ENCODE measurements around the gene ZNF423.
"Not testable (repeated sequence)": the region's sequence is repeated elsewhere in the genome, so short reads cannot be mapped to it uniquely, and the experiment has no call there.

ZNF423 gene

DNA sequence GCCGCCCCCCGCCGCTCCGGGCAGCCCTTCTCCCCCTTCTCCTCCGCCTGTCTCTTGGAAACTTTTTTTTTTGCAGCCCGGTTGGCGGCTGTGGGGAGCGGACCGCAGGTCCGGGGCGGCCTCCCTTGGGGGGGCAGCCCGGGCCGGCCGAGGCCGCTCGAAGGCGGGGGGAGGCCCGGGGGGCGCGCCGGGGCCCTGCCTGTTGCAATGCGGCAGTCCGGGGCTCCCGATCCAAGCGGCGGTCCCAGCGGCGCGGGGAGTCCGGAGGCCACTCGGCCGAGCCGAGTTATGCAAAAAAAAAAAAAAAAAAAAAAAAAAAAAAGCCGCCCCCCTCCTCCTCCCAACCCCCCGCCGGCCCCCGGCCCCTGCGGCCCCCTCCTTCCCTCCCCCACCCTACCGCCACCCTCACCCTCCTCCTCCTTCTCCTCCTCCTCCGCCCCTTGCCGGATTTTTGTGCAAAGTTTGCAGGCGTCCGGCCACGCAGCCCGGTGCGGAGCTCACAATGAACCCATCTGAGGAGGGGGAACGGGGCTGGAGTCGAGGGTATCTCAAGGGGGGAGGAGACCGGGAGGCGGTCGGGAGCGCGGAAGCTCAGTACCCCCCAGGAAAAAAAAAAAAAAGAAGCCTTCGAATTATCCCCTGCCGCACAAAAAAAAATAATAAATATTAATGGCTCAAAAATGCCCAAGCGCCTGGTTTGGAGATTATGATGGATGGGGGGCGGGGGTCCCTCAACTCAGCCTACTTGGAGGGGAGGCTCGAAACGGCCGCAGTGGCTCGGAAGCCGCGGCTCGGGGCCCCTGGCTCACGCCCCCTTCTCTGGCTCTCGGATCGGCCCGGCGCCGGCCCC, at the start of gene ZNF423:
Gene ZNF423 (minus strand): TSS at position 291 of the 850 bp plus-strand sequence. CDS start 338 bp downstream, outside the sequence.
- no peak for DNase-seq

DNA sequence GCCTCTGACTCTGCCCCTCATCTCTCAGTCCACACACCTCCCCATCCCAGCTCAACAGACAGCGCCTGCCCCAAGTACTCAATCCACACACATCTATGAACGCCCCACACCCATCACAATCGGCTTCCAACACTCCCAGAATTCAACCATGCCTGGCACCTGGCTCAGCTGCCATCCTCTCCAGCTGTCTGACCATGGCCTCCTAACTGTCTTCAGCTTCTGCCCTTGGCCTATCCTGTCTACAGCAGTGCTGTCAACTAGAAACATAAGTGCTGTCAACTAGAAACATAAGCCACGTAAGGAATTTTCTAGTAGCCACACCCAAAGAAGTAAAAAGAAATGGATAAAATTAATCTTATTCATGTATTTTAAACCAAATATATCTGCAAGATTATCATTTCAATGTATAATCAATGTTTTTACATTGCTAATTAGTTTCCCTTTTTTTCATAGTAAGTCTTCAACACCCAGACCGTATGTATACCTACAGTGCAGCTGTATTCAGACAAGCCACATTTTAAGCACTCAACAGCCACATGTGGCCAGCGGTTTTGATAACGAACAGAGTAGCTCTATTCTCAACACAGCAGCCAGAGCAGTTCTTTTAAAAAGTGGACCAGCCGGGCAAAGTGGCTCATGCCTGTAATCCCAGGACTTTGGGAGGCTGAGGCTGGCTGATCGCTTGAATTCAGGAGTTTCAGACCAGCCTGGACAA, 48.6 kb upstream of the ZNF423 start:
- DNase-seq: no peak

DNA sequence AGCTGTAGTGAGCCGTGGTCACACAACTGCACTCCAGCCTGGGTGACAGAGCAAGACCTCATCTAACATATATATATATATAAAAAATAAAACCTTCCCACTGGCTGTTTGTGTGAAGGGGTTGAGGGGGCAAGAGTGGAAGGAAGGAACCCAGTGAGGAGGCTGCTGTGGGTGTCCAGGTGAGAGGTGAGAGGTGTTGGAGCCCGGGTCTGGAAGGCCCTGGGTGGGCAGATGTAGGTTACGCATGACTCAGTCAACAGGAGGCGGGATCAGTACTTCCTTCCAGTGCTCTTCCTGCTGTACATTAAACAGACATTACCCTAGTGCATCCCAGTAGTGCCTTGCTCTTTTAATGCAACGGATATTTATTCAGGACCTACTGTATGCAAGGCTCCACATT, 47.0 kb upstream of the ZNF423 start:
- DNase-seq: no peak

DNA sequence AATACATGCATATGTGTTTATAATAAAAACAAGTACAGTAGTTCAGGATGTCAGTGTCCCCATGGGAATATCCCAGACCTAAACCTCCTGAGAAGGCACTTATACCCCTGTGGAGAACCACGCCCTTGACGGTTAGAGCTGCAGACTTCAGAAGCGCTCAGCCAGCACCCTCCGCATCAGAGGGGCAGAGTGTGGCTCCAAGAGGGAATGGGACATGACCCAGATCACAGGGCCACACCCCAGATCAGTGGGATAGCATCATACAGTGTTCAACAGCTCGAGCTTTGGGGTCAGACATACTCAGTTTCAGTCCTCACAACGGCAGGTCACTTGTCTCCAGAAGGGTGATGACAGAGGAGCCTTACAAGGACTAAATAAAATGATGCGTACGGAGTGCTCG, 45.8 kb upstream of the ZNF423 start:
- DNase-seq: no peak

- DNase-seq: no peak
Observed at GRCh38 chr16:49900875-49901274, 45.0 kb upstream of the ZNF423 start.

DNA sequence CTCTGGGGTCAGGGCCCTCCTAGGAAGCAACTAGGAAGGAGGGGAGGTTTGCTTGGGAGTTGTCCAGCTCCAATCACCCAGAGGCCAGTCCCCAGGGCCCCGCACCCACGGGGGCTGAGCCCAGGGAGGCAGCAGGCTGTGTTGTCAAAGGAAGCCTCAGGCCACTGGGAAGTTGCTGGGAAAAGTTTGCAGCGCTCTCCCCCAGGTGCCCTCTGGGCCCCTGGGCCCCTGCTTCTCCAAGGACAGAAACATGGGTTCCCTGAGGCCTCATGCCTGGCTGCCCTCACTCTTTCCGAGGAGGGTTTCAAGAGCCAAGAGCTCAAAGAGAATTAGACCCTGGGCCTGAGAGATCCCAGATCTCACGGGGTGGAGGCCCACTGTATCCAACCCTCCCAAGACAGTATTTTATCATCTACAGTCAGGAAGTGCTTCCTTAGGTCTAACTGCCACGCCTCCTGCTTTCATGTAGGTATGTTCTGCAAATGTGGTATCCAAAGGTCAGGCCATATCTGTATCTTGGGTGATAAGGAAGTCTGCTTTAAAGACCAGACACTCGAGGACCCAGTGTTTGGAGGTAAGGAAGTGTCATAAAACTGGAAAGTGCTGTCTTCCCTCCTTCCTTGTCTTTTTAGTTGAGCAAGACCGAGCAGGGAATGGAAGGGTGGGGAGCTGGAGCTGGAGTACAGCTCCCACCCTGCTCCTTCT, 44.2 kb upstream of the ZNF423 start:
- DNase-seq: no peak

- DNase-seq: no peak
Observed at GRCh38 chr16:49896447-49896964, 40.6 kb upstream of the ZNF423 start.

DNA sequence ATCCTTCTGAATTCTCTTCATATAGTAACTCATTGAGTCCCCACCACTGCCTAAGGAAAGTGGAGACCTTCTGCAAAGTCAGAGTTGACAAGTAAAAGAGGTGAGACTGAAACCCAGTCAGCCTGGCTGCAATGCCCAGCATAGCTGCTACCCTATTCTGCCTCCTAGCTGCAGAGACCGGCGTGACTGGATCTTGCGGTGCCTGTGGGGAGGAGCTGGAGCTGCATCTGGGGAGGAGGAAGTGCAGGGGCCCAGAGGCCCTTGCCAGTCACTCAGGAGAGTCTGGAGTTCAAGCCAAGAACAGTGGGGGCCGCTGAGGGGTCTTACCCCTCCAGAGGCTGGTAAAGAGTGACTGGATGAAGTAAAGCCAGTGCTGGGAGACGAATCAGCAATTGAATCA, 35.0 kb upstream of the ZNF423 start:
- DNase-seq: no peak

DNA sequence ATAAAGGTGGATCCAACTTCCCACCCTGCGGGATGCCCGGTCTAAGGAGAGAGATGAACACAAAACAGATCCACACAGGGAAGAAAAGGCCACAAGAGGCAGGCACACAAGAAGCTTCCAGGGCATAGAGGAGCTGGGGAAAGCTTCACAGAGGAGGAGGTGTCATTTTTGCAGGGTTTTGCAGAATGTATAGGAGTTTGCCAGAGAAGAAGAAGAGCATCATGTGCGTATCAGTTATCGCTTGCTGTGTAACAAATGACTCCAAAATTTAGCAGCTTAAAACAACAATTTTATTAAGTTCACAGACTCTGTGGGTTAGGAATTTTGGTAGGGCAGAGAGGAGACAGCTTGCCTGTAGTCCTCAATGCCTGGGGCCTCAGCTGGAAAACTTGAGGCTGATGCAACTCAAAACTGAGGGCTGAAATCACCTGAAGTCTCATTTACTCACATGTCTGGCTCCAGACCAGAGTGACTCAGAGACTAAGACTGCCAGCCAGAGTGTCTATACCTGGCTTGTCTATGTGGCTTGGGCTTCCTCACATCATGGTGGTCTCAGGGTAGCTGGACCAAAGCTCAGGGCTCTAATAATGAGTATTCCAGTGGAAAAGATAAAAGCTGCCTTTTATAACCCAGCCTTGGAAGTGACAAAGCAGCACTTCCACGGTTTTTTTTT, 33.9 kb upstream of the ZNF423 start:
- no peak for DNase-seq

DNA sequence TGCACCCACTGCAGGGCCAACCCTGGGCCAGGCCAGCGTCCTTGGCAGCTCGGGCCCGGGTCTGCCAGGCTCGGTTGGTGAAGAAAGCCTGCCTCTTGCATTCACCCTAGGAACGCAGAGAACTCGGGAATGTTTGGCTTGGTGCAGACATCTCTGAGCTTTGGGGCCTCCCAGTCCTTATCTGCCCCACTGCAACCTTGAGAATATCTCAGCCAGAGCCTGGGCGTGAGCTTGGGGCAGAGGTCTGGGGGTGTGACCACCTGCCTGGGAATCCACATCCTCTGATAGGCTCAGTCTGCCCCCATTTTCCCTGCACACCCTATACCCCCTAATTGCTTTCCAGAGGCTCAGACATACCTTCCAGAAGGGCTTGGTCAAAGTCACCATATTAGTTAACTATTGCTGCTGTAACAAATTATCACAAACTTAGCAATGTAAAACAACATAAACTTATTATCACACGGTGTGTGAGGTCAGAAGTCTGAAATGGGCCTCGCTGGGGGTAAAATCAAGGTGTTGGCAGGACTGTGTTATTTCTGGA, 30.7 kb upstream of the ZNF423 start:
- DNase-seq: no peak

DNA sequence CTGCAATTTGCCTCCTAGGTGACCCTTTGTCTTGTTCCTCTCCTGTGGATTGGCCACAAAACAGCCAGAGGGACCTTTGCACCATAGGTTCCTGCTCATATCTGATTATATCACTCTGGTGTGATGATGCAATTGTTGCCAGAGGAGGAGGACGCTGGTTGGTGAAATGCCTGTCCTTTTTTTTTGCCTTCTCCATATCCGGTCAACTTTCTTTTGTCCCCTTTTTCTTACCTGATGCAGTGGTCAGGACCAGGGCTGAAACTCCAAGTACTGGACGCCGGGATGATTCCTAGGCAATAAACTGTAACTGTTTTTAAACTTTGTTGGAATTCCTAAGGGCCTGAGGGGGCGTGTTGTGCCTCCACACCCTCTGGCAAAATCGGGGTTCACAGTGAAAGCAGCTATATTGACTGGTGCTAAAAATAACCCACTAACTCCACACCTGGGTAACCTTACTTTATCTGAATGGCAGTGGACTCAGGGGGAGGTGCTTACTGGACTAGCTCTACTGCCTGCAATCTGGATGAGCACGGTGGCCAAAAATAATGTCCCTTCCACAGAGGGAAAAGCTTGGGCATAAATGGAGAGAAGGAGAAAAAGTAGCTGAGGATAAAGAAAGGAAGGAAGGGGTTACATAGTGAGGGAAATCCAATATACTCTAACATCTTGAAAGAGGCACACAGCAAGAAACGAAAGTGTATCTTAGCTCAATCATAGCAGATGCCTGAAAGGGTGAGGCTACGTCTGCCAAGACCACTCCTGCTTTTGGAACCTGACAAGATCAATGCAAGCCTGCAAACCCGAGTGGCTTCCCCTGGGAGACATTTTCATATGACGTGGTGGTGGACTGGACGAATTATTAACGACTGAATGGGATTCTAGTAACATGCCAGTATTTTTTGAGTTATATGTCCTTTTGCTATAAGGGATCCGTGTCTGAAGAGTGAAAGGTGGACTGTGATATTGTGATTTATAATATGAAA, 28.4 kb upstream of the ZNF423 start:
- DNase-seq: no peak

- DNase-seq: no peak
Observed at GRCh38 chr16:49883076-49884014, 27.4 kb upstream of the ZNF423 start.

- DNase-seq: no peak
Observed at GRCh38 chr16:49881890-49882289, 26.0 kb upstream of the ZNF423 start.

DNA sequence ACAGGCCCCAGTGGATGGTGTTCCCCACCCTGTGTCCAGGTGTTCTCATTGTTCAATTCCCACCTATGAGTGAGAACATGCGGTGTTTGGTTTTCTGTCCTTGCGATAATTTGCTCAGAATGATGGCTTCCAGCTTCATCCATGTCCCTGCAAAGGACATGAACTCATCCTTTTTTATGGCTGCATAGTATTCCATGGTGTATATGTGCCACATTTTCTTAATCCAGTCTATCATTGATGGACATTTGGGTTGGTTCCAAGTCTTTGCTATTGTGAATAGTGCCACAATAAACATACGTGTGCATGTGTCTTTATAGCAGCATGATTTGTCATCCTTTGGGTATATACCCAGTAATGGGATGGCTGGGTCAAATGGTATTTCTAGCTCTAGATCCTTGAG, 22.6 kb upstream of the ZNF423 start:
- not testable (repeated sequence) for DNase-seq

GRCh38 chr16:49876716-49877129, 20.8 kb upstream of the ZNF423 start:
- DNase-seq: no peak

DNA sequence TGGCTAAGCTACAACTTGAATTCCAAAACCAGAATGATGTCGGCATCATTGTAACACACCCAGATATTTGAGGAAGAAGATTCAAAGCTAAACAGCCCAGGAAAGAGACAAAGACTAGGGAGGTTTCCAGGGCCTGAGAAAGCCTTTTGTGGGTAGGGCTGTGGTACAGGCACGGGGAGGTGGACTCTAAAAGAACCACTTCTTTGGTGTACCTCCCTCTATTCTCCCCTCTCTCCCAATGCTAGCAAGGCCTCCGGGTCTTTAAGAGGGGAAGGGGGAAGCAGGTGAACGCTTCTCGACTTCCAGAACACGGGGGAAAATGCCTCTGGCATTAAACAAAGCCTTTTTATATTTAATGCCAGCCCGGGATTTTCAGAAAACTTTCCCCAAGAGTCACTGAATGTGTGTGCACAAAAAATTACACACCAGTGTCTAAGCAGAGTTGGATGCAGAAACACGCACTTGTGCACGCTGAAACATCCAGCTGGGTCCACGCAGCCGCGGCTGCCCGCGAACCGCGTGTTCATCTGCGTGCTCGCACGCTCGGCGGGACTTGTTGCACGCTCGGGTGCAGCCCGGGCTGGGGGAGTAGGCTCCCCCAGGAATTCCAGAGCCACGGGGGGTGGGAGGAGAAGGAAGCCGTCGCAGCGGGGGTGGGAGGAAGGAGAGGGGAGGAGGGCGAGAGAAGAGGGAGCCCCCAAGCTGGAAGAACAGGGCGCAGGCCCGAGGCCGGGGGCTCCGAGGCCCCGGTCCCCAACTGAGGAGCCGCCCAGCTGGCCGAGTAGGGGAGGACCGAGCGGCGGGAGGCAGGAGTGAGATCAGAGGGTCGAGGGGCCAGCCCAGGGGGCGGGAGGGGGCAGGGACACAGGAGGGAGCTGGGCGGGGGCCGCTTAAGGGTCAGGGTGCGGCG, 20.1 kb upstream of the ZNF423 start:
- no peak for DNase-seq

- no peak for DNase-seq
Observed at GRCh38 chr16:49874613-49875237, 18.8 kb upstream of the ZNF423 start.

DNA sequence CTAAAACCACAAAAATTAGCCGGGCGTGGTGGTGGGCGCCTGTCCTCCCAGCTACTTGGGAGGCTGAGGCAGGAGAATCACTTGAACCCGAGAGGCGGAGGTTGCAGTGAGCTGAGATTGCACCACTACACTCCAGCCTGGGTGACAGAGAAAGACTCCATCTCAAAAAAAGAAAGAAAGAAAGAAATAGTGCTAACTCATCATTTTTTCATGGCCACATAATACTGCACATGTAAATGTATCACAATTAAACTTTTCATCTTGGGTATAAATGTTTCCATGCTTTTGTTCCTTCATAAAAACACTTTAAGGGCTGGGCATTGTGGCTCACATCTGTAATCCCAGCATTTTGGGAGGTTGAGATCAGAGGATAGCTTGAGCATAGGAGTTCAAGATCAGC, 15.9 kb upstream of the ZNF423 start:
- DNase-seq: not testable (repeated sequence)
